ENCODE results near the gene SLC66A2. TPM values are rescaled to one million over a fixed set of nuclear protein-coding genes. Genes with fewer than 3 reads are reported as not detected.

SLC66A2 gene
- total and polyA plus RNA-seq, 10 of the 15 experiments (the other 5 are each of a cell fraction or from before 2014, with no cell fraction given), result 0.69 to 42.5 (median 14.8) TPM

GRCh38 chr18:79926306-79926705 lies 25.1 kb downstream of the SLC66A2 start (continued):
- TF ChIP-seq POU2F2 (IDR thresholded peaks at IDR 0.05; ENCODE audit: borderline replicate concordance, low read depth, low read length), result no peak
- no peak for TF ChIP-seq POLR2AphosphoS2 (IDR thresholded peaks at IDR 0.05; ENCODE audit: low read depth, low read length)

DNA sequence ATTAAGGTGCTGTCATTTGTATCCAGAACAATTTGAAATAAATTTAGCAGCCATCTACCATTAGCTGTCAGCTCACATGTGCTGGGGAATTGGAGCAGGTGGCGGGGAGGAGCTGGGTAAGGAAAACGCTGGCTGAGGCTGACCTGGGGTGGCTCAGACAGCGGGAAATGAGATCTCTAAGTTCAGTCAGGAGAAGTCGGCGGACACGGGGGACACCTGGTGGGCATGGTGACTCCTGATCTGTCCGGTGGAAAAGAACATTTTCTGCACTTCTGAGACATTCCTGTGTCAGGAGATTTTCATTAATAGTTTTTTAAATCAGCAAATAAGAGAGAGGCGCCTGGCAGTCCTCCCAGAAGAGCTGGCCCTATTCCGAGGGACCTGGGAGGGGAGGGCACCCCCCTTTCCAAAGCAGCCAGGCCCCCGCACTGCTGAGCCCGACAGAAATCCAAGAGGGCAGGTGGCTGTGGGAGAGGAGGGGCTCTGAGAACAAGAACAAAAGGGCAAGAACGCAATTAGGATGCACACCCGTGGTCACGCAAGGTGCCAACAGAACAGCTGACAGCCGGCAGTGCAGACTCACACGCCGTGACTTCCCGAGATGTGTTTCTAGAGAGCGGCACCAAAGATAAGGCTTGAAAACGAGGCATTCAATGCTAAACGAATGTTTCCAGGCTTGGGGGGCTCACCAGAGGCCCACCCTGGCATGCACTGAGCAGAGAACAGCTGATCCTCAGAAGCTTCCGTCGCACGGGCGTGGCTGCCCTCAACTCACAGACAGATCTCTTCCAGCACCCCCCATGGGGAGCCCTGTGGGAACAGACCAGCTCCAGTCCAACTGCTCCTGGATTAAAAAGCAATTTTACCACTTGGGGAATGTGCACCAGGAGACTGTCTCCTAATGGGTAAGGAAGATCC lies 26.4 kb downstream of the SLC66A2 start:
- RAD21 ChIA-PET (ENCODE audit: unreplicated experiment), result no interaction called here
- peaks cover 3% of the 10 kb centered on the region for H3K79me2 ChIP-seq (ENCODE audit: control insufficient read depth, insufficient read depth, low read length)
- no peaks in the 10 kb centered on the region for H4K20me1 ChIP-seq (ENCODE audit: control insufficient read depth, insufficient read depth)

More for the DNA sequence above, 26.4 kb downstream of the SLC66A2 start:
- H3K27me3 ChIP-seq (replicated peaks in 1 of 2; ENCODE audit: control insufficient read depth in 2 of 2, insufficient read depth in 2 of 2, low read length in 1 of 2), result no peaks in the 10 kb centered on the region
- no peak for DNase-seq (ENCODE audit: low read depth, low spot score)
- H3K4me2 ChIP-seq (ENCODE audit: control insufficient read depth, insufficient read depth), result no peak overlapping the region
- H3K9ac ChIP-seq (ENCODE audit: control insufficient read depth, insufficient read depth, low read length), result no peak overlapping the region
- H3K9me3 ChIP-seq (replicated peaks; ENCODE audit: control insufficient read depth, insufficient read depth, low read length), result peaks cover 22% of the 10 kb centered on the region
- peaks cover 7 to 12% of the 10 kb centered on the region in 2 experiments for H3K36me3 ChIP-seq (ENCODE audit: control insufficient read depth in 2 of 2, insufficient read depth in 2 of 2, low read length in 1 of 2)
- no TSS peak for BruUV-seq (replicated peaks)
- no peak for ATAC-seq
- H3K4me3 ChIP-seq, result no peak overlapping the region
- H3K27ac ChIP-seq (ENCODE audit: control insufficient read depth, insufficient read depth), result no peak overlapping the region
- ChIA-PET CTCF (no interaction called here), POLR2A (no interaction called here), SMC1A (ENCODE audit: uncharacterized antibody, unreplicated experiment) (no interaction called here)
- no peak overlapping the region for H2AFZ ChIP-seq (ENCODE audit: control insufficient read depth, low read depth, low read length)
- no peak for FAIRE-seq
- TF ChIP-seq, protein P1, sequence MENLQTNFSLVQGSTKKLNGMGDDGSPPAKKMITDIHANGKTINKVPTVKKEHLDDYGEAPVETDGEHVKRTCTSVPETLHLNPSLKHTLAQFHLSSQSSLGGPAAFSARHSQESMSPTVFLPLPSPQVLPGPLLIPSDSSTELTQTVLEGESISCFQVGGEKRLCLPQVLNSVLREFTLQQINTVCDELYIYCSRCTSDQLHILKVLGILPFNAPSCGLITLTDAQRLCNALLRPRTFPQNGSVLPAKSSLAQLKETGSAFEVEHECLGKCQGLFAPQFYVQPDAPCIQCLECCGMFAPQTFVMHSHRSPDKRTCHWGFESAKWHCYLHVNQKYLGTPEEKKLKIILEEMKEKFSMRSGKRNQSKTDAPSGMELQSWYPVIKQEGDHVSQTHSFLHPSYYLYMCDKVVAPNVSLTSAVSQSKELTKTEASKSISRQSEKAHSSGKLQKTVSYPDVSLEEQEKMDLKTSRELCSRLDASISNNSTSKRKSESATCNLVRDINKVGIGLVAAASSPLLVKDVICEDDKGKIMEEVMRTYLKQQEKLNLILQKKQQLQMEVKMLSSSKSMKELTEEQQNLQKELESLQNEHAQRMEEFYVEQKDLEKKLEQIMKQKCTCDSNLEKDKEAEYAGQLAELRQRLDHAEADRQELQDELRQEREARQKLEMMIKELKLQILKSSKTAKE (IDR thresholded peaks at IDR 0.05; ENCODE audit: low read depth, poor library complexity, severe bottlenecking), result no peak
- TF ChIP-seq PAX5 (IDR thresholded peaks at IDR 0.05; ENCODE audit: borderline replicate concordance, low read depth, low read length) (no peak), BMI1 (IDR thresholded peaks at IDR 0.05; ENCODE audit: borderline replicate concordance) (no peak)
- intact Hi-C loops (cut with micrococcal nuclease; ENCODE audit: unreplicated experiment) (no loop called here), in situ Hi-C loops (cut with MboI) (no loop called here)
- 89% methylated on average over 25 of the region's 25 CpGs for WGBS (ENCODE audit: insufficient coverage, insufficient replicate concordance, low lambda C conversion rate, missing lambda C conversion rate)
- no peaks in the 10 kb centered on the region for H3K4me1 ChIP-seq (ENCODE audit: control insufficient read depth, insufficient read depth, low read length)

Measured in GM12878 (cell line).